Measurements from ENCODE around the gene SMIM35.

Gene SMIM35

GRCh38 chr11:118033443-118033842 lies 53.3 kb downstream of the SMIM35 start (continued):
- TF ChIP-seq PRDM6 (tag by site-specific recombination; IDR thresholded peaks at IDR 0.05) = no peak
- TF ChIP-seq ZNF837 (tag by site-specific recombination; IDR thresholded peaks at IDR 0.05) = no peak

GRCh38 chr11:118028626-118029025 lies 58.1 kb downstream of the SMIM35 start:
- ChIA-PET POLR2A (no interaction called here), CTCF (interaction anchor here (1.3 kb wide), 1 partner anchor 25 kb away, joined by 5 read pairs; no protein-coding TSS in a partner anchor)
- TF ChIP-seq ZNF623 (tag by site-specific recombination; IDR thresholded peaks at IDR 0.05) = no peak
- TF ChIP-seq PRDM6 (tag by site-specific recombination; IDR thresholded peaks at IDR 0.05) = no peak
- no peak for TF ChIP-seq ZNF645 (tag by site-specific recombination; IDR thresholded peaks at IDR 0.05)
- no peak for TF ChIP-seq YY1 (tag by site-specific recombination; IDR thresholded peaks at IDR 0.05)
- TF ChIP-seq REPIN1 (tag by site-specific recombination; IDR thresholded peaks at IDR 0.05; ENCODE audit: low read depth) = no peak
- TF ChIP-seq PATZ1 (tag by site-specific recombination; IDR thresholded peaks at IDR 0.05) = no peak
- TF ChIP-seq ZBTB7A (tag by site-specific recombination; IDR thresholded peaks at IDR 0.05; ENCODE audit: low read depth) = no peak
- Histone ChIP-seq H3K4me3 (ENCODE audit: low read depth, low read length) (no peak overlapping the region), H3K4me1 (ENCODE audit: control insufficient read depth, insufficient read depth, low read length) (no peaks in the 10 kb centered on the region), H3K27ac (ENCODE audit: extremely low read depth, low read depth, low read length) (no peak overlapping the region), H3K36me3 (ENCODE audit: control insufficient read depth in 2 of 2, insufficient read depth in 1 of 2, low read length in 2 of 2) (no peaks in the 10 kb centered on the region), H3K9me3 (ENCODE audit: control insufficient read depth, insufficient read depth, low read depth, low read length) (no peaks in the 10 kb centered on the region)

- Histone ChIP-seq H3K27ac (ENCODE audit: extremely low read depth, low read depth, low read length) (no peak overlapping the region), H3K4me1 (ENCODE audit: control insufficient read depth, insufficient read depth, low read length) (no peaks in the 10 kb centered on the region), H3K4me3 (ENCODE audit: low read depth, low read length) (no peak overlapping the region), H3K9me3 (ENCODE audit: control insufficient read depth, insufficient read depth, low read depth, low read length) (no peaks in the 10 kb centered on the region), H3K36me3 (ENCODE audit: control insufficient read depth in 2 of 2, insufficient read depth in 1 of 2, low read length in 2 of 2) (no peaks in the 10 kb centered on the region)
- CTCF ChIA-PET = no interaction called here
- TF ChIP-seq SP2 (tag by site-specific recombination; IDR thresholded peaks at IDR 0.05) (no peak), ZNF114 (tag by site-specific recombination; IDR thresholded peaks at IDR 0.05) (no peak)
- POLR2A ChIA-PET = no interaction called here
Measured at GRCh38 chr11:118027694-118028093, 59.1 kb downstream of the SMIM35 start.

- no peak overlapping the region for H3K4me3 ChIP-seq (ENCODE audit: low read depth, low read length)
- no peaks in the 10 kb centered on the region for H3K9me3 ChIP-seq (ENCODE audit: control insufficient read depth, insufficient read depth, low read depth, low read length)
- no peaks in the 10 kb centered on the region for H3K36me3 ChIP-seq (ENCODE audit: control insufficient read depth in 2 of 2, insufficient read depth in 1 of 2, low read length in 2 of 2)
- ChIA-PET CTCF (interaction anchor here (0.5 to 2.8 kb wide), 7 partner anchors 8 to 467 kb away, joined by 3 to 8 read pairs (median 3); partner anchors contain the start of gene IL10RA), POLR2A (no interaction called here)
- no peaks in the 10 kb centered on the region for H3K4me1 ChIP-seq (ENCODE audit: control insufficient read depth, insufficient read depth, low read length)
- no peak overlapping the region for H3K27ac ChIP-seq (ENCODE audit: extremely low read depth, low read depth, low read length)
- TF ChIP-seq ZNF394 (tag by site-specific recombination; IDR thresholded peaks at IDR 0.05; ENCODE audit: borderline replicate concordance) = no peak
- TF ChIP-seq SALL2 (tag by site-specific recombination; IDR thresholded peaks at IDR 0.05; ENCODE audit: borderline replicate concordance) = no peak
- TF ChIP-seq ZXDB (tag by site-specific recombination; IDR thresholded peaks at IDR 0.05) = no peak
- TF ChIP-seq ZNF426 (tag by site-specific recombination; IDR thresholded peaks at IDR 0.05) = no peak
- TF ChIP-seq ZNF2 (tag by site-specific recombination; IDR thresholded peaks at IDR 0.05) = no peak
- TF ChIP-seq HIC1 (tag by site-specific recombination; IDR thresholded peaks at IDR 0.05) = no peak
- TF ChIP-seq KLF16 (tag by site-specific recombination; IDR thresholded peaks at IDR 0.05) = no peak
- TF ChIP-seq ZNF76 (tag by site-specific recombination; IDR thresholded peaks at IDR 0.05; ENCODE audit: borderline replicate concordance, low read depth) = no peak
- TF ChIP-seq ZNF10 (tag by site-specific recombination; IDR thresholded peaks at IDR 0.05) = no peak
- TF ChIP-seq ZNF449 (tag by site-specific recombination; IDR thresholded peaks at IDR 0.05) = no peak
Measured at GRCh38 chr11:118021146-118021545, 65.6 kb downstream of the SMIM35 start.
